Osteoblast (primary cell): ENCODE results near the gene GAK. TPM values are rescaled to one million over a fixed set of nuclear protein-coding genes. Genes with fewer than 3 reads are reported as not detected.

Experiments
- DNase-seq: peaks from one replicate; pipeline ENCODE4 v3.0.0; 2011; ENCODE audit warnings: low spot score, mixed read lengths; ENCODE audit not compliant: insufficient read length; ENCODE audit errors: missing footprints
- H2AFZ ChIP-seq: 2 replicates; pipeline ENCODE4 v1.6.0; 2011; ENCODE audit warnings: mild to moderate bottlenecking, low read length
- H3K27ac ChIP-seq: 2 replicates; pipeline ENCODE4 v1.5.1; 2011; ENCODE audit warnings: mild to moderate bottlenecking, low read depth, low read length, moderate library complexity
- H3K27me3 ChIP-seq: 2 replicates; pipeline ENCODE4 v1.6.0; 2012; ENCODE audit warnings: mild to moderate bottlenecking, control low read depth, inconsistent platforms, low read length, moderate library complexity; ENCODE audit not compliant: insufficient read depth
- H3K36me3 ChIP-seq: 2 replicates; pipeline ENCODE4 v1.5.1; 2011; ENCODE audit warnings: mild to moderate bottlenecking, low read length, control low read depth, moderate library complexity; ENCODE audit not compliant: insufficient read depth
- H3K4me1 ChIP-seq: 2 replicates; pipeline ENCODE4 v1.5.1; 2011; ENCODE audit warnings: mild to moderate bottlenecking, low read length, control low read depth, moderate library complexity; ENCODE audit not compliant: insufficient read depth
- H3K4me2 ChIP-seq: 2 replicates; pipeline ENCODE4 v1.6.0; 2011; ENCODE audit warnings: mild to moderate bottlenecking, low read length; ENCODE audit not compliant: insufficient read depth
- H3K4me3 ChIP-seq: fragments of 200-600 bp; sonication (generic); 3 replicates; pipeline ENCODE4 v1.5.1; 2012; ENCODE audit warnings: mild to moderate bottlenecking, low read length, inconsistent platforms; ENCODE audit not compliant: insufficient read depth
- H3K79me2 ChIP-seq: 2 replicates; pipeline ENCODE4 v1.6.0; 2012; ENCODE audit warnings: mild to moderate bottlenecking, low read length, control low read depth, inconsistent platforms; ENCODE audit not compliant: insufficient read depth
- H3K9me3 ChIP-seq: 2 replicates; pipeline ENCODE4 v1.5.1; 2011; ENCODE audit warnings: low read depth, low read length, control low read depth
- H4K20me1 ChIP-seq: 2 replicates; pipeline ENCODE4 v1.6.0; 2012; ENCODE audit warnings: mild to moderate bottlenecking, low read length, control low read depth; ENCODE audit not compliant: insufficient read depth
- total RNA-seq: library from RNA; depleted of rRNA; stranded (reverse); fragments of >200 nt; gene quantifications from 2 replicates; pipeline ENCODE4 v1.2.3, GENCODE V29; 2012
- TF ChIP-seq, protein P1 (sequence below): IDR thresholded peaks from 2 replicates; pipeline ENCODE4 v1.5.1; 2011; ENCODE audit warnings: mild to moderate bottlenecking, low read depth, low read length, moderate library complexity; ENCODE audit errors: extremely low read depth

The GAK gene
- total RNA-seq, 1 donor = 48.9 TPM

DNA sequence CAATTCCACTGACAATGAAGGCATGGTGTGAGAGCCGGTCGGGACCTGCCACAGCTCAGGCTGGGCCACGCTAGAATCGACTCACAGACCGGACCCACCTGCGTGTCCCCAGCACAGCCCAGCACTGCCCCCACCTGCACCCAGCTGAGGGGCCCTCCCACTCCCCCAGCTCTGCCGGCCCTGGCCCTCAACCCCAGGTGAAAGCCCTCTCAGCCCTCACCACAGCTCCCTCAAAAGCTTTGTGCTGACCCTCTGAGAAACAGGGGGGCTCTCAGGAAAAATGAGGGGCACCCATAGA lies 25.1 kb downstream of the GAK start:
- H2AFZ ChIP-seq = no peak overlapping the region
- TF ChIP-seq, protein P1, sequence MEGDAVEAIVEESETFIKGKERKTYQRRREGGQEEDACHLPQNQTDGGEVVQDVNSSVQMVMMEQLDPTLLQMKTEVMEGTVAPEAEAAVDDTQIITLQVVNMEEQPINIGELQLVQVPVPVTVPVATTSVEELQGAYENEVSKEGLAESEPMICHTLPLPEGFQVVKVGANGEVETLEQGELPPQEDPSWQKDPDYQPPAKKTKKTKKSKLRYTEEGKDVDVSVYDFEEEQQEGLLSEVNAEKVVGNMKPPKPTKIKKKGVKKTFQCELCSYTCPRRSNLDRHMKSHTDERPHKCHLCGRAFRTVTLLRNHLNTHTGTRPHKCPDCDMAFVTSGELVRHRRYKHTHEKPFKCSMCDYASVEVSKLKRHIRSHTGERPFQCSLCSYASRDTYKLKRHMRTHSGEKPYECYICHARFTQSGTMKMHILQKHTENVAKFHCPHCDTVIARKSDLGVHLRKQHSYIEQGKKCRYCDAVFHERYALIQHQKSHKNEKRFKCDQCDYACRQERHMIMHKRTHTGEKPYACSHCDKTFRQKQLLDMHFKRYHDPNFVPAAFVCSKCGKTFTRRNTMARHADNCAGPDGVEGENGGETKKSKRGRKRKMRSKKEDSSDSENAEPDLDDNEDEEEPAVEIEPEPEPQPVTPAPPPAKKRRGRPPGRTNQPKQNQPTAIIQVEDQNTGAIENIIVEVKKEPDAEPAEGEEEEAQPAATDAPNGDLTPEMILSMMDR = no peak
- no peak overlapping the region for H3K27ac ChIP-seq
- no peak overlapping the region for H3K4me3 ChIP-seq
- no peaks in the 10 kb centered on the region for H3K9me3 ChIP-seq
- H3K4me2 ChIP-seq = no peak overlapping the region
- DNase-seq = no peak
- peaks cover 15% of the 10 kb centered on the region for H4K20me1 ChIP-seq
- H3K36me3 ChIP-seq = peaks cover 8% of the 10 kb centered on the region
- H3K4me1 ChIP-seq = no peaks in the 10 kb centered on the region
- peaks cover 69% of the 10 kb centered on the region for H3K79me2 ChIP-seq
- no peaks in the 10 kb centered on the region for H3K27me3 ChIP-seq

DNA sequence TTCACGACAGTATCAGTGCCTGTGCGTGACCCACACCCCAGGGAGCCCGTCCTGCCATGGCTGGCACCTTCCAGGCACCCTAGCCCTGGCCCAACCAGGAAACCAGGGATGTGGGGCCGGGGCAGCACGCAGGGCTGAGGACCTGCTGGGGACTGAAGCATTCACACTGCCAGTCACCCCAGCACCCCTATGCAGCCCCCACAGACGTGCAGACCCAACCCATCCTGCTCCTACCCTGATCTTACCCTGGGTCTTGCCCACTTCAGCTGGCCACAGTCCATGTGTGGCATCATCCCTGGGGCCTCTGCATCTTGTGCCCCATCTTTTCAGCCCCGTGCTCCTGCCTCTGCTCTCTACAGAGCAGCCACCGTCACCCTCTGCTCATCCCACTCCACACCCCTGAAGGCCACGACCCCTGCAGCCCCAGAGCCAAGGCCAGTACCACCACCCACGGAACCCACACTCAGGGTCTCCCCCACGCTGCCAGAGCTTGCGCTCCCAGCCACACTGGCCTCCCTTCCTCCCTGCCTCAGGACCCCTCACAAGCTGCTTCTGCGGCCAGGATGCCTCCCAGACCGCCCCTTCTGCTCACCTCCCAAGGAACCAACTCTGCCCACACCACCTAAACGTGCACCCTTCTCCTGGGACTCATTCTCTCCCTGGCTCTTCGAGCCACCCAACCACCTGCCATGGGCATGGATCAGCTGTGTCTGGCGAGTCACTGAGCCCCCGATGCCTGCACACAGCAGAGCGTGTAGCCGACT lies 25.6 kb downstream of the GAK start:
- H2AFZ ChIP-seq = no peak overlapping the region
- peaks cover 68% of the 10 kb centered on the region for H3K79me2 ChIP-seq
- no peaks in the 10 kb centered on the region for H3K4me1 ChIP-seq
- TF ChIP-seq, protein P1 = no peak
- peaks cover 8% of the 10 kb centered on the region for H3K36me3 ChIP-seq
- no peak overlapping the region for H3K27ac ChIP-seq
- H3K4me2 ChIP-seq = no peak overlapping the region
- H3K27me3 ChIP-seq = no peaks in the 10 kb centered on the region
- H3K4me3 ChIP-seq = no peak overlapping the region
- H3K9me3 ChIP-seq = no peaks in the 10 kb centered on the region
- H4K20me1 ChIP-seq = peaks cover 16% of the 10 kb centered on the region
- no peak for DNase-seq

DNA sequence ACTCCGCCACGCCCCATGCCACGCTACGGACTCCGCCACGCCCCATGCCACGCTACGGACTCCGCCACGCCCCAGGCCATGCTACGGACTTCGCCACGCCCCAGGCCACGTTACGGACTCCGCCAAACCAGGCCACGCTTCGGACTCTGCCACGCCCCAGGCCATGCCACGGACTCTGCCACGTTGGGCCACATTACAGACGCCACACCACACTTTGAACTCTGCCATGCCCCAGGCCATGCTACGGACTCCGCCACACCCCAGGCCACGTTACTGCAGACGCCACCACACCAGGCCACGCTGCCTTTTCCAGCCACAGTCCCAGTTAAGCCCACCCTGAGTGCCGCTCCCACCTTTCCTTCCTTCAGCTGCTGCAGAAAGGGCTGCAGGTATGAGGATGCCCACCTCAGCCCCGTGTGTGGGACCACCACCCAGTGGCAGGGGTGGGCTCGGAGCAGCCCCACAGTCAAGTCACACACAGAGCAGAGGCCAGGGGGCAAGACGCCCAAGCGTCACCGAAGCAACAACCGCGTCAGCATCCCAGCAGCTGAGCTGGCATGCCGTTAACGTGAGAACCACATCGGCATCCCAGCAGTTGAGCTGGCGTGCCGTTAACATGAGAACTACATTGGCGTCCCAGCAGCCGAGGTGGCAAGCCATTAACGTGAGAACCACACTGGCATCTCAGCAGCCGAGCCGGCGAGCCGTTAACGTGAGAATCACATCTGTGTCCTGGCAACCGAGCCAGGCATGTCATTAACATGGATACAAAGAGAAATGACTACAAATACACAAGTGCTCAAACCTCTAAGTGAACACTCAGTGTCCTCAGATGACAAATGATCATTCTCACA lies 26.4 kb downstream of the GAK start:
- TF ChIP-seq, protein P1 = no peak
- Histone ChIP-seq H2AFZ (no peak overlapping the region), H3K79me2 (peaks cover 67% of the 10 kb centered on the region), H3K27ac (no peak overlapping the region), H3K4me2 (no peak overlapping the region), H3K36me3 (peaks cover 9% of the 10 kb centered on the region), H3K9me3 (no peaks in the 10 kb centered on the region), H4K20me1 (peaks cover 23% of the 10 kb centered on the region), H3K4me3 (no peak overlapping the region), H3K4me1 (no peaks in the 10 kb centered on the region), H3K27me3 (no peaks in the 10 kb centered on the region)
- DNase-seq = no peak
